ENCODE measurements around the gene CTSL. TPM values are rescaled to one million over a fixed set of nuclear protein-coding genes. Genes with fewer than 3 reads are reported as not detected.

CTSL gene
- polyA plus RNA-seq, 1 experiment: 224 TPM

GRCh38 chr9:87687207-87687606, 38.7 kb upstream of the CTSL start:
- CTCF ChIA-PET: interaction anchor here (1.4 to 14.1 kb wide), 3 partner anchors 10 to 355 kb away, joined by 3 to 188 read pairs (median 3); no protein-coding TSS in a partner anchor

GRCh38 chr9:87694236-87694755, 31.6 kb upstream of the CTSL start:
- POLR2A ChIA-PET: no interaction called here
- Histone ChIP-seq H3K9me3 (ENCODE audit: control insufficient read depth, insufficient read depth, low read length) (peaks cover 5% of the 10 kb centered on the region), H3K27ac (ENCODE audit: low read depth, low read length) (no peak overlapping the region), H3K4me3 (ENCODE audit: low read depth, low read length) (no peak overlapping the region), H3K27me3 (ENCODE audit: control insufficient read depth, insufficient read depth, low read length) (no peaks in the 10 kb centered on the region)
- no peak for DNase-seq (ENCODE audit: low read depth, low spot score)
- CTCF ChIA-PET: interaction anchor here (0.6 kb wide), 1 partner anchor 10 kb away, joined by 3 read pairs; no protein-coding TSS in a partner anchor
- TF ChIP-seq, protein P1, sequence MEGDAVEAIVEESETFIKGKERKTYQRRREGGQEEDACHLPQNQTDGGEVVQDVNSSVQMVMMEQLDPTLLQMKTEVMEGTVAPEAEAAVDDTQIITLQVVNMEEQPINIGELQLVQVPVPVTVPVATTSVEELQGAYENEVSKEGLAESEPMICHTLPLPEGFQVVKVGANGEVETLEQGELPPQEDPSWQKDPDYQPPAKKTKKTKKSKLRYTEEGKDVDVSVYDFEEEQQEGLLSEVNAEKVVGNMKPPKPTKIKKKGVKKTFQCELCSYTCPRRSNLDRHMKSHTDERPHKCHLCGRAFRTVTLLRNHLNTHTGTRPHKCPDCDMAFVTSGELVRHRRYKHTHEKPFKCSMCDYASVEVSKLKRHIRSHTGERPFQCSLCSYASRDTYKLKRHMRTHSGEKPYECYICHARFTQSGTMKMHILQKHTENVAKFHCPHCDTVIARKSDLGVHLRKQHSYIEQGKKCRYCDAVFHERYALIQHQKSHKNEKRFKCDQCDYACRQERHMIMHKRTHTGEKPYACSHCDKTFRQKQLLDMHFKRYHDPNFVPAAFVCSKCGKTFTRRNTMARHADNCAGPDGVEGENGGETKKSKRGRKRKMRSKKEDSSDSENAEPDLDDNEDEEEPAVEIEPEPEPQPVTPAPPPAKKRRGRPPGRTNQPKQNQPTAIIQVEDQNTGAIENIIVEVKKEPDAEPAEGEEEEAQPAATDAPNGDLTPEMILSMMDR (IDR thresholded peaks at IDR 0.05; ENCODE audit: low read depth, low read length): no peak

More at GRCh38 chr9:87687207-87687606, 38.7 kb upstream of the CTSL start:
- DNase-seq (ENCODE audit: low read depth, low spot score): no peak
- TF ChIP-seq, protein P1 (IDR thresholded peaks at IDR 0.05; ENCODE audit: low read depth, low read length): no peak
- Histone ChIP-seq H3K27ac (ENCODE audit: low read depth, low read length) (no peak overlapping the region), H3K4me3 (ENCODE audit: low read depth, low read length) (no peak overlapping the region), H3K27me3 (ENCODE audit: control insufficient read depth, insufficient read depth, low read length) (no peaks in the 10 kb centered on the region), H3K9me3 (ENCODE audit: control insufficient read depth, insufficient read depth, low read length) (no peaks in the 10 kb centered on the region; the same call in 1 of the 2 replicates)
- POLR2A ChIA-PET: no interaction called here

DNA sequence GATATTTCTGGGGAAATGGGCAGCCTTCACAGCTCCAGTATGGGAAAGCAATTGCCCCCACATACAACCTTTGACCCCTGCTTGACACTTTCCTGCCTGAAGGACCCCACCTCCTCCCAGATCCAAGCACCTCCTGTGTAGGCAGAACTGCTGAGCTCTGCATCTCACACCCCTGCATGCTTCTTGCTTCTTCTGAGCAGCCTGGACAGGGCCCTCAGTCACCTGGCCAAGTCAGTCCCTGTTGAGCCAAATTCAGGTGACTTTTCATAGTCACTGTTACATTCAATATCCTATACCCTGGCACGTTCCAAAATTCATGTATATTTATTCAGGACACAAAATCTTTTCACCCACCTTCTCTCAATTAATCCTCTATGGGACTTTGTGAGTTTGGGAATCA, 30.4 kb upstream of the CTSL start:
- POLR2A ChIA-PET: no interaction called here
- CTCF ChIA-PET: interaction anchor here (1.4 kb wide), 1 partner anchor 117 kb away, joined by 4 read pairs; no protein-coding TSS in a partner anchor

DNA sequence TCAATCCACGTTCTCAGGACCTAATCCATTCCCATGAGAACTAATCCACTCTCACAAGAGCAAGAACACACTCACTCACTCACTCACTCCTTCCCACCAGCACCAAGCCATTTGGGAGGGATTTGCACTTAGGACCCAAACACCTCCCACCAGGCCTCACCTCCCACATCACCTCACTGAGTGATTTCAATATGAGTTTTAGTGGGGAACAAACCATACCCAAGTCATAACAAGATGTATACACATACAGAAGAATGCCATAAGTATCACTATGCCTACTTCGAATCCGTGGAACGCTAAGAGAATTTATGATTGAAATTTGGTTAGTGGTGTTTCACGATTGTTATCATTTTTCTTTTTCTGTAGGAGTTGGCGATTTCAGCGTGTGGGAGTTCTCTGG, 29.3 kb upstream of the CTSL start:
- ChIA-PET POLR2A (no interaction called here), CTCF (interaction anchor here (0.6 to 1.4 kb wide), 2 partner anchors 12 to 396 kb away, joined by 3 to 5 read pairs; no protein-coding TSS in a partner anchor)
- H3K4me3 ChIP-seq (ENCODE audit: low read depth, low read length): no peak overlapping the region
- H3K27me3 ChIP-seq (ENCODE audit: control insufficient read depth, insufficient read depth, low read length): no peaks in the 10 kb centered on the region
- peaks cover 5% of the 10 kb centered on the region for H3K9me3 ChIP-seq (ENCODE audit: control insufficient read depth, insufficient read depth, low read length)
- TF ChIP-seq, protein P1 (IDR thresholded peaks at IDR 0.05; ENCODE audit: low read depth, low read length): no peak
- no peak for DNase-seq (ENCODE audit: low read depth, low spot score)
- no peak overlapping the region for H3K27ac ChIP-seq (ENCODE audit: low read depth, low read length)

More for the DNA sequence above, 30.4 kb upstream of the CTSL start:
- Histone ChIP-seq H3K27me3 (ENCODE audit: control insufficient read depth, insufficient read depth, low read length) (no peaks in the 10 kb centered on the region), H3K4me3 (ENCODE audit: low read depth, low read length) (no peak overlapping the region), H3K9me3 (ENCODE audit: control insufficient read depth, insufficient read depth, low read length) (peaks cover 5% of the 10 kb centered on the region), H3K27ac (ENCODE audit: low read depth, low read length) (no peak overlapping the region)
- DNase-seq (ENCODE audit: low read depth, low spot score): no peak
- TF ChIP-seq, protein P1 (IDR thresholded peaks at IDR 0.05; ENCODE audit: low read depth, low read length): no peak

DNA sequence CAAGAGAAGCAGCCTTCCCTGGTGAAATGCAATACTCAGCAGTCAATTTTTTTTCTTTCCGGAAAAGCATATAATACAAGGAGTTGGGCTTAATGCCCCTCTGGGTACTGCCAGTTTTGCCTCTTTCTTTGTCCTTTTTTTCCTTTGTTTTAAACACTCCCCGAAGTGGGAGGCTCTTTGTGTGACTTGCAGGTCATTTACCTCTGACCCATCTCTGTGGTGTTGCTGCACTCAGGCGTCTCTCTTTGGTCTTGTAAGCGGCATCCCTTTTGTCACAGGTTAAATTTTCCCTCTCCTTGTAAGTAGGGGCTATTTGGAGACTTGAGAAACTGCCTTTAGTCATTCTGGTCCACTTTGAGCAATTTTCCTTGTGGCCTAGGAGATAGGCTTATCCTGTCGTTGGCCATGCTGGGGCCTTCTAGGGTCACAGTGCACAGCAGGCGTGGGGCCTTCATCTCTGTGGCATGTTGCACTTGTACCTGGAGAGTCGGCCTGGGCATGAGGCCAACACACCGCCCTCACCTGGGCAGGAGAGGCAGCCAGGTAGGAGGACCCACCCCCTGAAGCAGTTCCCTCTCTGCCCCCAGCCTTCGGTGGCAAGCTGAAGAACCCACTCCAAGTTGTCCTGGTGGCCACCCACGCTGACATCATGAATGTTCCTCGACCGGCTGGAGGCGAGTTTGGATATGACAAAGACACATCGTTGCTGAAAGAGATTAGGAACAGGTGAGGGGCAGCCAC, 27.7 kb upstream of the CTSL start:
- no peak overlapping the region for H3K4me3 ChIP-seq (ENCODE audit: low read depth, low read length)
- DNase-seq (ENCODE audit: low read depth, low spot score): no peak
- H3K9me3 ChIP-seq (ENCODE audit: control insufficient read depth, insufficient read depth, low read length): peaks cover 5% of the 10 kb centered on the region
- ChIA-PET POLR2A (no interaction called here), CTCF (interaction anchor here (1.4 kb wide), 1 partner anchor 14 kb away, joined by 5 read pairs; no protein-coding TSS in a partner anchor)
- no peak overlapping the region for H3K27ac ChIP-seq (ENCODE audit: low read depth, low read length)
- no peaks in the 10 kb centered on the region for H3K27me3 ChIP-seq (ENCODE audit: control insufficient read depth, insufficient read depth, low read length)
- TF ChIP-seq, protein P1 (IDR thresholded peaks at IDR 0.05; ENCODE audit: low read depth, low read length): no peak
